ENCODE data around the gene STK33. TPM values are rescaled to one million over a fixed set of nuclear protein-coding genes. Genes with fewer than 3 reads are reported as not detected.
A peak's percentile ranks its signal among the peaks of the same experiment; 100 is the strongest.

The STK33 gene
- total RNA-seq, 1 donor from 2014 or later: 0.53 TPM

DNA sequence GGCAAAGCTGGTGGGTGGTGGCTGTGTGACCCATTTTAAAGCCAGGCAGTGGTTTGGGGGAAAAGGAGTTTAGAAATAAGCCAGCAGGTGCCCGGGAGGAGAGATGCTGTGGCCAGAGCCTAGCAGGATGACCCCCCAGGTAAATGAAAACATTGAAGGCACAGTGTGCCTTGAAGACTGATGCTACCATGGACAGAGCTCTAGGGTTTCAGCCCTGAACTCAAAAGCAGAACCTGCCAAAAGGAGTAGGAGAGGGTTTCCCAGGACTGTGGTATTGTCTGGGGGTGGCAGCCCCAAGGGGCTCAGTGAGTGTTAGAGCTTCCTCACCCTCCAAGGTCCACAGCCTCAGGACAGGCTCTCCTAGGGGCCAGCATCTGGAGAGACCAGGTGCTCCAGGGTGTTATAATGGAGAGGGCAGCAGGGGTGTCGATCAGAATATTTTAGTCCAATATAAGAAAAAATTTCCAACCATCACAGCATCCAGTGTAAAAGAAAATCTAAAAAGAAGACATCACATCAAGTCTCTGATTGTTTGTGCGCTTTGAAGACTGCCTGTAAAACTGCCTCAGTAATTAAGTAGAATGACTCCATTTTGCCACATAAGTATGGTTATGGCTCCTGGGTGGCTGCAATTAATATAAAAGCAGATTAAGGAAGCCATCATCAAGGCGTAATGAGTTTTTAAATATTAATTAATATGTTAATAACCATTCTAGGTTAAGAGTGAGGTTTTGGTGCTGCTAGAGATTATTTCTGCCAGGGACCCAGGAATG is 241.7 kb downstream of the STK33 start:
- FAIRE-seq: no peak
- Histone ChIP-seq H3K27me3 (ENCODE audit: control insufficient read depth, insufficient read depth, low read length) (peaks cover 11% of the 10 kb centered on the region), H3K4me3 (ENCODE audit: low read depth, low read length) (no peak overlapping the region), H3K36me3 (ENCODE audit: control insufficient read depth, insufficient read depth, low read length) (no peaks in the 10 kb centered on the region)
- TF ChIP-seq, protein P1, sequence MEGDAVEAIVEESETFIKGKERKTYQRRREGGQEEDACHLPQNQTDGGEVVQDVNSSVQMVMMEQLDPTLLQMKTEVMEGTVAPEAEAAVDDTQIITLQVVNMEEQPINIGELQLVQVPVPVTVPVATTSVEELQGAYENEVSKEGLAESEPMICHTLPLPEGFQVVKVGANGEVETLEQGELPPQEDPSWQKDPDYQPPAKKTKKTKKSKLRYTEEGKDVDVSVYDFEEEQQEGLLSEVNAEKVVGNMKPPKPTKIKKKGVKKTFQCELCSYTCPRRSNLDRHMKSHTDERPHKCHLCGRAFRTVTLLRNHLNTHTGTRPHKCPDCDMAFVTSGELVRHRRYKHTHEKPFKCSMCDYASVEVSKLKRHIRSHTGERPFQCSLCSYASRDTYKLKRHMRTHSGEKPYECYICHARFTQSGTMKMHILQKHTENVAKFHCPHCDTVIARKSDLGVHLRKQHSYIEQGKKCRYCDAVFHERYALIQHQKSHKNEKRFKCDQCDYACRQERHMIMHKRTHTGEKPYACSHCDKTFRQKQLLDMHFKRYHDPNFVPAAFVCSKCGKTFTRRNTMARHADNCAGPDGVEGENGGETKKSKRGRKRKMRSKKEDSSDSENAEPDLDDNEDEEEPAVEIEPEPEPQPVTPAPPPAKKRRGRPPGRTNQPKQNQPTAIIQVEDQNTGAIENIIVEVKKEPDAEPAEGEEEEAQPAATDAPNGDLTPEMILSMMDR (IDR thresholded peaks at IDR 0.05; ENCODE audit: insufficient read depth, low read length, severe bottlenecking): no peak
- no peak for DNase-seq (ENCODE audit: low read depth)

DNA sequence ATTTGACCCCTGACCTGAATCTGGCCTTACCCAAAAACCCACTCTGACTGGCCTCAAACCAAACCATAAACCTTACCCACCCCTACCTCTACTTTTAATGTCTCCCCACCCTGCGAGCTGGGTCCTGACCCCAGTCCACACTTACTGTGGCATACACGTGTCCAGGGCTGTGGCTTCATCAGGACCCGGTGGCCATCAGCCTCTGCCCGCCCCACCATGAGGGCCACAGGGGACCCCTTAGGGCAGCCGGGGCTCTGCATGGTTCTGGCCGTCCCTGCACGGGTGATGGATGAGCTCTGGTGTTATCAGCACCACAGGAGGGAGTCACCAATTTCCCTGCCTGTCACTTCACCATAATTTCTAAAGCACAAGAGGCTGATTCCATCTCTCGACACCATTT is 242.8 kb downstream of the STK33 start:
- TF ChIP-seq, protein P1 (IDR thresholded peaks at IDR 0.05; ENCODE audit: insufficient read depth, low read length, severe bottlenecking): no peak
- H3K36me3 ChIP-seq (ENCODE audit: control insufficient read depth, insufficient read depth, low read length): no peaks in the 10 kb centered on the region
- no peak overlapping the region for H3K4me3 ChIP-seq (ENCODE audit: low read depth, low read length)
- FAIRE-seq (no peak), DNase-seq (ENCODE audit: low read depth) (no peak)
- H3K27me3 ChIP-seq (ENCODE audit: control insufficient read depth, insufficient read depth, low read length): peaks cover 9% of the 10 kb centered on the region

DNA sequence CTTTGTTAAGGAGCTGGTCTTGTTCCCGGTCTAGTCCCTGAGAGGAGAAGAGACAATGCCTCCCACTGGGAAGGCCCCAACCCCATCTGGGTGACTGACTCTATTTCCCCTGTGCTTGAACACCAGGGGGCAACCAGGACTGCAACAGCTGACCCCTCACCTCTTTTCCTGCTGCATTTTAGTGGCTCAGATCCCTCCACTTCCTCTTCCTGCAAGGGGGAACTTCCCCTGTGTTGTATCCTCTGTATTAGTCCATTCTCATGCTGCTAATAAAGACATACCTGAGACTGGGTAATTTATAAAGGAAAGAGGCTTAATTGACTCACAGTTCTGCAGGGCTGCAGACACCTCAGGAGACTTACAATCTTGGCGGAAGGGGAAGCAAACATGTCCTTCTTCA is 246.1 kb downstream of the STK33 start:
- no peak for FAIRE-seq
- TF ChIP-seq, protein P1 (IDR thresholded peaks at IDR 0.05; ENCODE audit: insufficient read depth, low read length, severe bottlenecking): no peak
- no peaks in the 10 kb centered on the region for H3K36me3 ChIP-seq (ENCODE audit: control insufficient read depth, insufficient read depth, low read length)
- H3K27me3 ChIP-seq (ENCODE audit: control insufficient read depth, insufficient read depth, low read length): no peaks in the 10 kb centered on the region
- H3K4me3 ChIP-seq (ENCODE audit: low read depth, low read length): no peak overlapping the region
- no peak for DNase-seq (ENCODE audit: low read depth)

DNA sequence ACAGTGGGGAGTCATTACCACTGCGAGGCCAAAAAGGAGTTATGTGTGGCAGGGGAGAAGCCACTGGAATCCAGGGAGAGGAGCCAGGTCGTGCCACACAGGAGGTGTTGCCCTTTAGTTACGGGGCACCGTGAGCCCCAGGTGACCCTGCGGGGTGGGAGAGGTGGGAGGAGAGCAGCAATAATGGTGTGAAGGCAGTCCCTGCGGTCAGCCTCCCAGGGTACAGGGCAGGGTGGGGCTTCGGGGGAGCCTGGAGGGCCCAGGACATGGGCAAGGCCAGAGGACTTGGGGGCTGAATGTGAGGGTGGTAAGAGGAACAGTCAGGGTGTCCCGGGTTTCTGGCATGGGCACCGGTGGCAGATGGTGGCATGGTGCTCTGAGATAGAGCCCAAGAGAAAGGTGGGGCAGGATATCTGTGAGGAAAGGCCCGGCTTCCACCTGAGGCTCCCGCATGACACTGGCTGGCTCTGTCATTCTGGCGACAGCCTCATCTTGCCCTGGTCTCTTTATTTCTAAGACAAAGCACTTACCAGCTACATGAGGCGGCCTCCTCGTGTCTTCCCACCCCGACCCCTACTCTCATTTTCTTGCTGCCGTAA is 247.8 kb downstream of the STK33 start:
- DNase-seq (ENCODE audit: low read depth) (no peak), FAIRE-seq (peak; percentile 18)
- H3K27me3 ChIP-seq (ENCODE audit: control insufficient read depth, insufficient read depth, low read length): no peaks in the 10 kb centered on the region
- H3K4me3 ChIP-seq (ENCODE audit: low read depth, low read length): no peak overlapping the region
- H3K36me3 ChIP-seq (ENCODE audit: control insufficient read depth, insufficient read depth, low read length): no peaks in the 10 kb centered on the region
- TF ChIP-seq, protein P1 (IDR thresholded peaks at IDR 0.05; ENCODE audit: insufficient read depth, low read length, severe bottlenecking): no peak

DNA sequence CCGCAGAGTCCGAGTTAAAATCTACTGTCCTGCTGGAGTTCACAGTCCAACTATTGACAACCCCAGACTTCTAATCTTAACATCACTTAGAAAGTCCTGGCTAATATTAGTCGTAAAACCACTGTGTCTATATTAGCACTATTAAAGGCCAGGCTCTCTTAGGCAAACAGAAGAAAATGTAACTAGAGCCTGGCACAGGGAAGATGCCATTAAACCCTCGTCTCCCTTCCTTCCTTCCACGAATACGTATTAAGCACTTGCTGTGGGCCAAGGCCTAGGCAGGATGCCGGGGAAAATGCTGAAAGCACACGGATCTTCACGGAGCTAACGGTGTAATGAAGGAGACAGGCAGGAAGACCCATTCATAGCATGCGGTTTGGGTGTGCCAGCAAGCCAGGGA is 248.8 kb downstream of the STK33 start:
- H3K4me3 ChIP-seq (ENCODE audit: low read depth, low read length): no peak overlapping the region
- FAIRE-seq: no peak

More for the DNA sequence above, 248.8 kb downstream of the STK33 start:
- no peaks in the 10 kb centered on the region for H3K36me3 ChIP-seq (ENCODE audit: control insufficient read depth, insufficient read depth, low read length)
- no peak for DNase-seq (ENCODE audit: low read depth)
- TF ChIP-seq, protein P1 (IDR thresholded peaks at IDR 0.05; ENCODE audit: insufficient read depth, low read length, severe bottlenecking): no peak
- H3K27me3 ChIP-seq (ENCODE audit: control insufficient read depth, insufficient read depth, low read length): no peaks in the 10 kb centered on the region
